GM19025 (cell line): ENCODE measurements around the gene SCMH1.

Source experiments
- ATAC-seq: cut with Tn5 transposase; IDR thresholded peaks from one replicate; pipeline ENCODE4 v1.9.1; 2021; ENCODE audit warnings: mild to moderate bottlenecking, low read depth, moderate library complexity; ENCODE audit not compliant: unreplicated experiment

SCMH1 gene

DNA sequence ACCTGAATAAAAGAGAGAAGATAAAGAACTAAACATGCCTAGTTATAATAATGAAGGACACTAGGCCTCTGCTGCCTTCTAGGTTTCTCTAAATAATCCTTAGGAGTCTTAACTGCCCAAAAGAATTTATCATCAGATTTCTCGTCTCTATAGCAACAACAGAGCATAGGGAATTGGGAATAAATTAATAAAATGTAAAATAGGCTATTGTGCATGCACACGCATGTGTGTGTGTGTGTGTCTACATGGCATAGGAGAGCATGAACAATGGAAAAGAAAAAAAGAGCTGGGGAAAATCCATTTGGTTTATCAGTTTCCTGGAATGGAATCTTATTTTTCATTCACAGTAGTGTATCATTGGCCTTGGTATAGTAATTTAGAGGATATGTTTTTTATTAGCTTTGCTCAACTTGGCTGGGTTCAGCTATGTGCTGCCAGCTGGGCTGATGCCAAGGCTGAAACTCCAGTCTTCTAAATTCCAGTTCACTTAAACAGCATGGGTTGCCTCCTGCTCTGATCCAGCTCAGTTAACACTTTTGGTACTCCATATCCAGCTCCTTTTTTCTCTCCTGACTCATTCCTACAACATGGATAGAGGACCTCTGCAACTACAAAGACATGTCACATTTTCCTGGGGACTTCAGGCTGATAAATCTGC is 140.0 kb downstream of the SCMH1 start:
- ATAC-seq: no peak

DNA sequence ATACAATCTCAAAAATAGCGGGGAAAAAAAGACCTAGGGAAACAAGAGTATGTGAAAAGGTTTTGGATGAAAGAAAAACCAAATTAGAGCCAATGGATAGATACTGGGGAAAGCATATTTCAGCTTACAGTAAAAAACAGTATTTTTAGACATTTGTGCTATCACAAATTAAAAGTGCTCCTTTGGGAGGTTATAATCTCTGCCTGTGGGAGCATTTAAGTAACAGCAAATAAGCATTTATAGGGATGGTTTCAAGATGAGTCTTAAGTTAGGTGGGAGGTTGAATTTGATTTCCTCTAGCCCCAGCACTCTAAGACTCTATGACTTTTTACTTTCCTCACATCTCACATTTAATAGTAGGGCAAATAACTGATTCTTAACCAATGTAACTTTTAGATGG is 141.0 kb downstream of the SCMH1 start:
- ATAC-seq: no peak

DNA sequence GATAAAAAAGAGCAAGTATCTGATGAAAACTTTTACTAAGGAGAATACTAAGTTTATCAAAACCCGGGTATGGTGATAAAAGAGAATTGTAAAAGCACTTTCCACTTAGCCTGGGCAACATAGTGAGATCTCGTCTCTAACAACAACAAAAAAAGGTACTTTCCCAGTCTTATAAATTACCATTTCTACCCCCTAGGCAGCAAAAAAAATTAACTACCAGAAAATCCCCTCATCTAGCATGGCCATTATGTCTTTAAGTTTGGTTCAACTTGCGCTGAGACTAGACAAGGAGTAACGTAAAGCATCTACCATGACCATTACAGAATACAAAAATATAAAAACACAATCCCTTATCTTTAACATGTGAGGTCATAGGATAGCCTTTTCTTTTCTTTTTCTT is 141.9 kb downstream of the SCMH1 start:
- no peak for ATAC-seq

- ATAC-seq: no peak
These were observed 143.2 kb downstream of the SCMH1 start for GRCh38 chr1:41098730-41099460.

DNA sequence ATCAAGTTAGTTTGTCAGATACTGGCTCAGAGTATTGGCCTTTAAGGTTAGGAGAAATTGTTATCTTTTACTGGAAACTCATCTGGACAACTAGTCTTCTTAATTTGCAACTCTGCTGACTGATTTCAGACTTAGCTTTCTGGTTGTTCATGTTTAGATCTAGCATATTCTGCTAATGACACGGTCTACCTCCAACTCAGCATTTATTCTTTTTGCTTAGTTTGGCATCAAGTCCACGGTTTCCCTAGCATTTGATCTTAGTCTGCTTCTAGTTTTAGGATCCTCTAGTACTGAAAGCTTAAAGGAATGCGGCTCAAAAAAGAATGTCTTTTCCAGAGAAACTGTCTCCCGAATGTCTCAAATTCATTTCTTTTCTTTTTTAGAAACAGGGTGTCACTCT is 145.0 kb downstream of the SCMH1 start:
- no peak for ATAC-seq

DNA sequence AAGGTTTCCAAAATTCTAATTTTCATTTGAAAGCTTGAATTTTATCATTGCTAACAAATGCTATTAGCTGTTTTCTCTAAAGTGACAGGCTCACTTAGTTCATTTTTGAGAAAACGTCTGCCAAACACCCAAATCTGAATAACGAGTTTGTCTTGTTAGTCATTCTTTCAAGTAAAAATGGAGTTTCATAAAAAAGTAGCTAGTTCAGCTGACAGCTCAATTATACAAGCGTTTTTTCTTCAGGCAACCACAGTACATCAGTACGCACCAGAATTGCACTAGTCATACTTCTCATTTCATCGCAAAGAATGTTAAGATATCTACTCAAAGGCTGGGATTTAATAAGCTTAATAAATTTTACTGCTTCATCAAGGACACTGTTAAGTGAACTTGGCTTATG is 148.3 kb downstream of the SCMH1 start:
- no peak for ATAC-seq

GRCh38 chr1:41086921-41087320 is 155.2 kb downstream of the SCMH1 start:
- ATAC-seq: no peak

DNA sequence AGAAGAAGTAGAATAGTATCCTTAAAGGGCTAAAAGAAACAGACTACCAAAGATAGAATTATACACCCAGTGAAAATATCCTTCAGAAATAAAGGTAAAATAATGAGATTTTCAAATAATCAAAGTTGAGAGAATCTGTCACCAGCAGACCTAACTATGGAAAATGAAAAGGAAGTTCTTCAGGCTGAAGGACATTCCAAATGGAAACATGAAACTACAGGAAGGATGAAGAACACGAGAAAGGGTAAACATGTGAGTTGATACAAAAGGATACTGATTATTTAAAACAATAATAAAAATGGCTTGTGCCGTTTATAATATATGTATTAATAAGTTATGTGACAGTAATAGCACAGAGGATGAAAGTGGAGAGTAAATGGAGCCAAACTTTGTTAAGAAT is 163.5 kb downstream of the SCMH1 start:
- no peak for ATAC-seq

- no peak for ATAC-seq
These were observed 163.9 kb downstream of the SCMH1 start for GRCh38 chr1:41078193-41078592.

GRCh38 chr1:41073971-41074370 is 168.1 kb downstream of the SCMH1 start:
- ATAC-seq: no peak

DNA sequence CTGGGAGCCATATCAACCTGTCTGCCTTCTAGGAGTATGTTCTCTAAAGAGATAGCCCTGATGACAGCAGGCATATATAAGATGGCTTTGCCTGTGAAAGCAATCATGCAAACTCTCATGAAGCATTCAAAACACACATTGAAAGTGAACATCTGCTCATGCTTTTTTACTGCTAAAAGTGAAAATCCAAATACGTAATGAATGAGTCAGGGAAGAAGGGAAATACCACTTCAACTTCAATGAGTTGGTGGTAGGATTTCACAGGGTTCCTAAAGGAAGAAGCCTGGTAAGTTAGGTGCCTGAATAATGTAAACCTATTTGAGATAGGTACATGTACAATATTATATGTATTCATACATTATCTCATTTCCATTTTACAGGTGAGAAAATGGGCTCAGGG is 170.1 kb downstream of the SCMH1 start:
- ATAC-seq: no peak

DNA sequence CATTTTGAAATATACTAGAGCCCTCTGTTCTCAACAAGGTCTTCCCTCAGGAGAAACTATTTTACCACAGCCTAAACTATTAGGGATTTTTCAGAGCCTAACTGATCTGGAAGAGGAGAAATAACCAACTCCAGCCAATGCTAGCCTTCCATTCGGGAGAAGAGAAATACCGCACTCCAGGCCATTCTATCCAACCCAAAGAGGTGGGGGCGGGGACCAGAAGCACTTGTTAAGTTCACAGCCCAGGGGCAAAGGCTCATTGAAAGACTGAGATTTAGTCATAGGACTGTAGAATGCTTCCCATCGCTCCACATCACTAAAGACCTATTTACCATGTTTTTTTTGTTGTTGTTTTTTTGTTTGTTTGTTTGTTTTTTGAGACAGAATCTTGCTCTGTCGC is 185.2 kb downstream of the SCMH1 start:
- no peak for ATAC-seq

DNA sequence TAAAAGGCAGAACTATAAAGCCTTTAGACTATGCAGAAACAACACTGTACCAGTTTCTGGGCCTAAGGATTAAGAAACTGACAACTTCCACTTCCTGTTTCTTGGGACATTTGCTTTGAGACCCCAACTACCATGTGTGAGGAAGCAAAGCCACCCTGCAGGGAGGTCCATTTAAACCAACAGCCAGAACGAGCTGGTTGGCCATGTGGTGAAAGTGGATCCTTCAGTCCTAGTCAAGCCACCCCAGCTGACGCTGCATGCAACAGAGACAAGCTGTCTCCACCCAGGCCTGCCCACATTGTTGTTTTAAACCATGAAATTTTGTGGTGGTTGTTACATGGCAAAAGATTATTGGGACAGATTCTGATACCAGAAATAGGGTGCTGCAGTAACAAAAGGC is 188.8 kb downstream of the SCMH1 start:
- no peak for ATAC-seq

- ATAC-seq: no peak
These were observed 191.1 kb downstream of the SCMH1 start for GRCh38 chr1:41051022-41051421.

DNA sequence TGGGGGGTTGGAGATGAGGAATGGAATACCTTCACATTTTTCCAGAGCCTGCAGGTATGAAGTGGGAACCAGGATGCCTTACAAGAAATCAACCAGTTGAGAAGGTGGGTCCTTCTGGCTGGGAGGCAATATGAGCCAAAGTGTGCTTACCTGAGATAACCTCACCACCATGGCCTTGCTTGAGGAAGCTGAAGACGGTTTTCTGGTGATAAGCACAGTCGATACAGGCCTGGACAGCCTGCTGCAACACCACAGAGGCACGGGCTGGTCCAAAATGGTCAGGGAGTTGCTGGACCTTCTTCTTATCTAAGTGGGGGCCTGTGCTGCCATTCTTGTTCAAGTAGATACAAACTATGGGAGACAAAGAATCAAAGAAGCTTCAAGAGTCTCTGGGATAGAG is 193.6 kb downstream of the SCMH1 start:
- no peak for ATAC-seq

- no peak for ATAC-seq
These were observed 195.7 kb downstream of the SCMH1 start for GRCh38 chr1:41046347-41046775.

DNA sequence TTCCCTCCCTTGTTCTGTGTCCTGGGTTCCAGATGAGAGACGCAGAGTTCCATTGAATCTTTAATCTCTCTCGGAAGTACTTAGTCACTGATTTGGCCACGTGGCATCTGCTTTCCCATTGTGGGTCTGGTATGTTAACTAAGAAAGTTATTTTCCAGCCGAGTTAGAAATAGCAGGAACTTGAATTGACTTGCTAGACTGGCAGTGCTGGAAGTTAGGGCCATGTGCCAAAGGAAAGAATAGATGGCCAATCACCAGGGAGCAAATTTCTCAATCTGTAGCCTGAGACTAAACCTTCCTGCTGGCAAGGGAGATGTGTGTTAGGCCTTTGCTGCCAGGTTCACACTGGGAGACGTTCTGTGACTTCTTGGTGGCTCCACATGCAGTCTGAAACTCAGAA is 196.4 kb downstream of the SCMH1 start:
- ATAC-seq: no peak

- no peak for ATAC-seq
These were observed 197.9 kb downstream of the SCMH1 start for GRCh38 chr1:41044187-41044586.

DNA sequence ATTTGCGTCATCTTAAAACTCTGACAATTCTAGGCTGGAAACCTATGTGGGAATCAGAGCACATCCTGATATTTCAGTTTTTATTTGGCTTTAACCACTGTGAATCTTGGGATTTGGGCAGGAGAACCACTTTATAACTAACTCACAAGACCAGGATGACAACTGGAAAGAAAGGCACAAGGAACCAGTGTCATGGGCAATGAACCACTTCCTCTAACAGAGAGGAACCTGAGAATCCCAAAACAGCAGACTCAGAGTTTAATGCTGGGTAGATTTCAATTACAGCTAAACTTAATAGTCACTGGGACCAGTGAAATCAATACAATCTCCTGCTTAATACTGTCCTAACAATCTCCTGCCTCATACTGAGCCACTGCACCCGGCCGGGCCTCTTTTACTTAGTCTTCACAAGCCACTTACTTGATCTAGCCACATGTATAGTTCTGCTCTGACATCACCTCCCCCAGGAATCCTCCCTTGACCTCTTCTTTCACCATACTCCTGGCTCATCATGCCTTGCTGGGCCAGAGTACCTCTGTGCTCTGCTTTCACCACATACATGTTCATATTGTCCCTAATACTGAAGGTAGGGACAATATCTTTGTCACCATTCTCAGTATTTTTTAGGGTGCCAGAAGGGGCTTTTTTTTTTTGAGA is 200.4 kb downstream of the SCMH1 start:
- no peak for ATAC-seq

GRCh38 chr1:41038110-41038509 is 204.0 kb downstream of the SCMH1 start:
- ATAC-seq: no peak

DNA sequence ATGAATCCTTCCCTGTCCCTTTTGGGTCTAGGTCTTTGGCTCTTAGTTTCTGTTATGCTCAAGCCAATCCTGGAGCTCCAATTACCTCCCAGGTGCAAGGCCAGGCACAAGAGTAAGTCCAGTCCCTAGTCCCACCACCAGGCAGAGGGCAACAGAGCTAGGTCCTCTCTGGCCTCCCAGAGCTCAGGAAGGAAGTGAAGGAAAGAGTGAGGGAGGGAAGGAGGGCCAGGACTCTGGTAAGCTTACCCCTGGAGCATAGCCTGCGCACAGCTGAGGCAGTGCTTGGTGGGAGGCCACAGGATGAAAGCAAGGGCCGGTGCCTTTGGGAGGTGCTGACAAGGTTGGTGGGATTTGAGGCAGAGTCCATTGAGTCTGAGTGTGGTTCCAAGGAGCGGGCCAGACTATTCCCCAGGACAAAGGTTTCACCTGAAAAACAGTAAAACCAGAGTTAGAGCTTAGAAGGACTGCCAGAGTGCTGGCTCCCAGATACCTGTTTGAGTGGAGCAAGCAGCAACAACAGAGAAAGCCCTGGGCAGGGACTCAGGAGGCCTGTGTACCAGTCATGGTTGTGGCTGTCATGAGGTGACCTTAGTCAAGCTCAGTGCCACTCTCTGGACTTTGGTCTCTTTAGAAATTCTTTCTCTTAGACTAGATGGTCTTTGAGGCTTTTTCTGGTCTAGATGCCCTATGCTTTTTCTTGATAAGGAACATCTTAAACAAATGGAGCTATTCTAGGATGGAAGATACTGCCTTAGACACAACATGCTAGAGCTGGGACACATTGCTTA is 204.8 kb downstream of the SCMH1 start:
- no peak for ATAC-seq
